ENCODE results near the gene EVA1B. TPM values are rescaled to one million over a fixed set of nuclear protein-coding genes. Genes with fewer than 3 reads are reported as not detected.
A peak's percentile ranks its signal among the peaks of the same experiment; 100 is the strongest.

Gene EVA1B
- total and polyA plus RNA-seq, 4 donors, result 31.2 to 59.5 (median 33.7) TPM

- Histone ChIP-seq H3K9ac (ENCODE audit: insufficient read depth in 1 of 2, low read length in 2 of 2) (no peak overlapping the region), H3K4me1 (ENCODE audit: control insufficient read depth in 5 of 5, insufficient read depth in 5 of 5, low read length in 5 of 5) (peaks cover 0 to 4% (median 0%) of the 10 kb centered on the region in 5 donors), H3K4me3 (no peak overlapping the region), H3K9me3 (ENCODE audit: control insufficient read depth in 4 of 4, insufficient read depth in 3 of 4, low read length in 3 of 4) (no peaks in the 10 kb centered on the region), H3K27ac (ENCODE audit: low read depth in 1 of 2, low read length in 1 of 2) (no peak overlapping the region), H3K36me3 (ENCODE audit: control insufficient read depth in 4 of 4, insufficient read depth in 4 of 4, low read length in 4 of 4) (peaks cover 29 to 65% (median 35%) of the 10 kb centered on the region in 4 donors), H3K27me3 (ENCODE audit: control insufficient read depth in 3 of 3, insufficient read depth in 3 of 3, low read length in 2 of 3) (no peaks in the 10 kb centered on the region)
- 50 to 54% methylated on average over 7 of the region's 7 CpGs for WGBS, 2 donors
- ATAC-seq (ENCODE audit: insufficient read depth, low FRiP score), result peak; percentile 82
- DNase-seq, result peak; percentile 60 to 92 (median 88)
- peak; percentile 54 for TF ChIP-seq CTCF (IDR thresholded peaks at IDR 0.05; ENCODE audit: control extremely low read depth, extremely low read depth)
Measured at GRCh38 chr1:36285443-36286101, 37.9 kb downstream of the EVA1B start.

GRCh38 chr1:36284517-36284916, 38.9 kb downstream of the EVA1B start:
- Histone ChIP-seq H3K9ac (ENCODE audit: insufficient read depth in 1 of 2, low read length in 2 of 2) (no peak overlapping the region), H3K36me3 (ENCODE audit: control insufficient read depth in 4 of 4, insufficient read depth in 4 of 4, low read length in 4 of 4) (peaks cover 21 to 57% (median 31%) of the 10 kb centered on the region in 4 donors), H3K27ac (ENCODE audit: low read depth in 1 of 2, low read length in 1 of 2) (peak overlapping the region in 1 of 2 donors; percentile 29), H3K27me3 (ENCODE audit: control insufficient read depth in 3 of 3, insufficient read depth in 3 of 3, low read length in 2 of 3) (no peaks in the 10 kb centered on the region), H3K4me1 (ENCODE audit: control insufficient read depth in 5 of 5, insufficient read depth in 5 of 5, low read length in 5 of 5) (peaks cover 0 to 10% (median 0%) of the 10 kb centered on the region in 5 donors), H3K9me3 (ENCODE audit: control insufficient read depth in 4 of 4, insufficient read depth in 3 of 4, low read length in 3 of 4) (no peaks in the 10 kb centered on the region), H3K4me3 (no peak overlapping the region)
- ATAC-seq (ENCODE audit: insufficient read depth, low FRiP score), result no peak
- 81 to 93% methylated on average over 1 of the region's 1 CpG for WGBS, 2 donors
- no peak for DNase-seq
- no peak for TF ChIP-seq CTCF (IDR thresholded peaks at IDR 0.05; ENCODE audit: control extremely low read depth, extremely low read depth)

- no peak for ATAC-seq (ENCODE audit: insufficient read depth, low FRiP score)
- peaks cover 0 to 10% (median 2%) of the 10 kb centered on the region in 5 donors for H3K4me1 ChIP-seq (ENCODE audit: control insufficient read depth in 5 of 5, insufficient read depth in 5 of 5, low read length in 5 of 5)
- H3K36me3 ChIP-seq (ENCODE audit: control insufficient read depth in 4 of 4, insufficient read depth in 4 of 4, low read length in 4 of 4), result peaks cover 17 to 52% (median 29%) of the 10 kb centered on the region in 4 donors
- H3K9ac ChIP-seq (ENCODE audit: insufficient read depth in 1 of 2, low read length in 2 of 2), result no peak overlapping the region
- TF ChIP-seq CTCF (IDR thresholded peaks at IDR 0.05; ENCODE audit: control extremely low read depth, extremely low read depth), result no peak
- DNase-seq, result no peak
- no peaks in the 10 kb centered on the region for H3K27me3 ChIP-seq (ENCODE audit: control insufficient read depth in 3 of 3, insufficient read depth in 3 of 3, low read length in 2 of 3)
- H3K4me3 ChIP-seq, result no peak overlapping the region
- 70 to 92% methylated on average over 1 of the region's 1 CpG for WGBS, 2 donors
- H3K27ac ChIP-seq (ENCODE audit: low read depth in 1 of 2, low read length in 1 of 2), result no peak overlapping the region
- H3K9me3 ChIP-seq (ENCODE audit: control insufficient read depth in 4 of 4, insufficient read depth in 3 of 4, low read length in 3 of 4), result no peaks in the 10 kb centered on the region
Measured at GRCh38 chr1:36284061-36284460, 39.4 kb downstream of the EVA1B start.

Data from lung (tissue), 12 donors.